HEK293 (cell line): Measurements from ENCODE around the gene MCM3AP.
A peak's percentile ranks its signal among the peaks of the same experiment; 100 is the strongest.

Source experiments
- CTCF ChIA-PET: fragments of 350-600 bp; formaldehyde crosslinking; extraction: SDS; loops from one replicate; lab custom pipeline; 2021; ENCODE audit warnings: antibody characterized with exemption; lab: Yijun Ruan, JAX
- POLR2A ChIA-PET: fragments of 300-600 bp; formaldehyde crosslinking; extraction: SDS; loops from one replicate; lab custom pipeline; 2020; ENCODE audit warnings: antibody characterized with exemption, inconsistent platforms; lab: Yijun Ruan, JAX
- H3K27ac ChIP-seq: fragments of 200-500 bp; sonication (Bioruptor generic); 2 replicates; pipeline ENCODE4 v1.5.1; 2014; ENCODE audit warnings: low read depth, low read length, control low read depth, inconsistent platforms; ENCODE audit errors: extremely low read depth
- H3K36me3 ChIP-seq, 2 experiments: fragments of 200-500 bp in 1 of 2; sonication (Bioruptor generic) in 1 of 2; 1 replicate in 1 of 2; 2 replicates in 1 of 2; pipeline ENCODE4 v1.5.1; 2014 to 2017; ENCODE audit warnings: inconsistent platforms in 2 of 2, low read length in 2 of 2; ENCODE audit not compliant: control insufficient read depth in 2 of 2, insufficient read depth in 1 of 2
- H3K4me1 ChIP-seq: fragments of 200-500 bp; sonication (Bioruptor generic); 2 replicates; pipeline ENCODE4 v1.5.1; 2014; ENCODE audit warnings: mild to moderate bottlenecking, low read length, inconsistent platforms; ENCODE audit not compliant: control insufficient read depth, insufficient read depth
- H3K4me3 ChIP-seq: 2 replicates; pipeline ENCODE4 v1.5.1; 2011; ENCODE audit warnings: low read depth, mild to moderate bottlenecking, control low read depth, low read length, moderate library complexity
- H3K9me3 ChIP-seq: fragments of 200-500 bp; sonication (Bioruptor generic); 2 replicates; pipeline ENCODE4 v1.5.1; 2014; ENCODE audit warnings: low read depth, low read length, inconsistent platforms; ENCODE audit not compliant: control insufficient read depth, insufficient read depth
- GLIS2 ChIP-seq: fragments of 450-650 bp; formaldehyde crosslinking; IDR thresholded peaks from 2 replicates; pipeline ENCODE4 v1.5.1; 2016; ENCODE audit warnings: missing biosample characterization, missing genetic modification characterization
- HOXD13 ChIP-seq: sonication (generic); formaldehyde crosslinking; IDR thresholded peaks from 2 replicates; pipeline ENCODE4 v1.8.0; 2022; ENCODE audit warnings: missing genetic modification reagents, borderline replicate concordance
- MEIS1 ChIP-seq: sonication (generic); formaldehyde crosslinking; IDR thresholded peaks from 2 replicates; pipeline ENCODE4 v1.8.1; 2022; ENCODE audit warnings: missing genetic modification reagents, mild to moderate bottlenecking, borderline replicate concordance
- REST ChIP-seq: fragments of 450-650 bp; formaldehyde crosslinking; IDR thresholded peaks from 2 replicates; pipeline ENCODE4 v1.5.1; 2016; ENCODE audit warnings: missing biosample characterization, missing genetic modification characterization
- ZBTB17 ChIP-seq: fragments of 450-650 bp; formaldehyde crosslinking; IDR thresholded peaks from 2 replicates; pipeline ENCODE4 v1.5.1; 2016; ENCODE audit warnings: missing biosample characterization, missing genetic modification characterization
- ZNF169 ChIP-seq: fragments of 450-650 bp; formaldehyde crosslinking; IDR thresholded peaks from 2 replicates; pipeline ENCODE4 v1.5.1; 2016; ENCODE audit warnings: missing biosample characterization, missing genetic modification characterization
- ZNF184 ChIP-seq: fragments of 450-650 bp; IDR thresholded peaks from 2 replicates; pipeline ENCODE4 v1.5.1; 2018; ENCODE audit warnings: missing biosample characterization, mild to moderate bottlenecking, missing genetic modification characterization
- ZNF211 ChIP-seq: fragments of 450-650 bp; formaldehyde crosslinking; IDR thresholded peaks from 2 replicates; pipeline ENCODE4 v1.5.1; 2016; ENCODE audit warnings: low read depth, missing biosample characterization, missing genetic modification characterization
- ZNF23 ChIP-seq: fragments of 450-650 bp; formaldehyde crosslinking; IDR thresholded peaks from 2 replicates; pipeline ENCODE4 v1.5.1; 2016; ENCODE audit warnings: missing biosample characterization, missing genetic modification characterization, borderline replicate concordance
- ZNF24 ChIP-seq: fragments of 450-650 bp; formaldehyde crosslinking; IDR thresholded peaks from 2 replicates; pipeline ENCODE4 v1.5.1; 2016; ENCODE audit warnings: missing biosample characterization, missing genetic modification characterization
- ZNF354C ChIP-seq: fragments of 450-650 bp; formaldehyde crosslinking; IDR thresholded peaks from 2 replicates; pipeline ENCODE4 v1.5.1; 2016; ENCODE audit warnings: missing biosample characterization, missing genetic modification characterization, low read depth, borderline replicate concordance
- ZNF37A ChIP-seq: fragments of 450-650 bp; IDR thresholded peaks from 2 replicates; pipeline ENCODE4 v1.5.1; 2018; ENCODE audit warnings: missing biosample characterization, missing genetic modification characterization
- ZNF398 ChIP-seq: fragments of 450-650 bp; formaldehyde crosslinking; IDR thresholded peaks from 2 replicates; pipeline ENCODE4 v1.5.1; 2017; ENCODE audit warnings: missing biosample characterization, missing genetic modification characterization
- ZNF433 ChIP-seq: fragments of 450-650 bp; formaldehyde crosslinking; IDR thresholded peaks from 2 replicates; pipeline ENCODE4 v1.5.1; 2016; ENCODE audit warnings: missing biosample characterization, missing genetic modification characterization, low read depth
- ZNF488 ChIP-seq: fragments of 450-650 bp; formaldehyde crosslinking; IDR thresholded peaks from 2 replicates; pipeline ENCODE4 v1.5.1; 2016; ENCODE audit warnings: missing biosample characterization, missing genetic modification characterization
- ZNF513 ChIP-seq: fragments of 450-650 bp; IDR thresholded peaks from 2 replicates; pipeline ENCODE4 v1.5.1; 2018; ENCODE audit warnings: missing biosample characterization, missing genetic modification characterization
- ZNF548 ChIP-seq: fragments of 450-650 bp; formaldehyde crosslinking; IDR thresholded peaks from 2 replicates; pipeline ENCODE4 v1.5.1; 2016; ENCODE audit warnings: missing biosample characterization, missing genetic modification characterization
- ZNF639 ChIP-seq: fragments of 450-650 bp; formaldehyde crosslinking; IDR thresholded peaks from 2 replicates; pipeline ENCODE4 v1.5.1; 2016; ENCODE audit warnings: missing biosample characterization, missing genetic modification characterization
- ZSCAN30 ChIP-seq: fragments of 450-650 bp; IDR thresholded peaks from 2 replicates; pipeline ENCODE4 v1.5.1; 2018; ENCODE audit warnings: missing biosample characterization, mild to moderate bottlenecking, missing genetic modification characterization, moderate library complexity

The MCM3AP gene

GRCh38 chr21:46188226-46189212 lies 96.9 kb downstream of the MCM3AP start (continued):
- TF ChIP-seq ZNF548 (tag by site-specific recombination) (no peak), GLIS2 (no peak), ZNF23 (no peak), ZBTB17 (tag by site-specific recombination) (peak; percentile 59; the same call in 1 of the 2 replicates), ZNF184 (no peak), ZNF37A (tag by site-specific recombination) (no peak), ZNF354C (no peak), ZSCAN30 (tag by site-specific recombination) (no peak)

GRCh38 chr21:46187814-46188213 lies 97.6 kb downstream of the MCM3AP start:
- H3K9me3 ChIP-seq, result no peaks in the 10 kb centered on the region
- peaks cover 9% of the 10 kb centered on the region for H3K4me1 ChIP-seq
- peaks cover 0 to 14% of the 10 kb centered on the region in 2 experiments; a peak in 1 of 3 replicates for H3K36me3 ChIP-seq
- no peak overlapping the region for H3K4me3 ChIP-seq
- ChIA-PET CTCF (interaction anchor here (0.6 to 2.0 kb wide), 4 partner anchors 11 to 45 kb away, joined by 4 to 8 read pairs (median 4); no protein-coding TSS in a partner anchor), POLR2A (interaction anchor here (0.5 kb wide), 1 partner anchor 11 kb away, joined by 3 read pairs; no protein-coding TSS in a partner anchor)
- H3K27ac ChIP-seq, result no peak overlapping the region
- TF ChIP-seq ZNF169 (tag by site-specific recombination), result no peak
- TF ChIP-seq, all 188 proteins: peak for 0

- CTCF ChIA-PET, result interaction anchor here (0.6 to 2.0 kb wide), 3 partner anchors 11 to 44 kb away, joined by 4 to 8 read pairs (median 5); no protein-coding TSS in a partner anchor
- Histone ChIP-seq H3K36me3 (peaks cover 0 to 9% of the 10 kb centered on the region in 2 experiments; a peak in 1 of 3 replicates), H3K4me3 (no peak overlapping the region), H3K4me1 (peaks cover 9% of the 10 kb centered on the region), H3K9me3 (no peaks in the 10 kb centered on the region), H3K27ac (no peak overlapping the region)
- TF ChIP-seq ZNF354C (no peak), MEIS1 (no peak)
- POLR2A ChIA-PET, result interaction anchor here (0.5 kb wide), 1 partner anchor 11 kb away, joined by 3 read pairs; no protein-coding TSS in a partner anchor
These were observed 98.2 kb downstream of the MCM3AP start for GRCh38 chr21:46187261-46187660.

GRCh38 chr21:46185716-46186115 lies 99.7 kb downstream of the MCM3AP start:
- H3K36me3 ChIP-seq, result no peaks in the 10 kb centered on the region
- H3K4me3 ChIP-seq, result no peak overlapping the region
- ChIA-PET POLR2A (no interaction called here), CTCF (interaction anchor here (1.4 kb wide), 1 partner anchor 32 kb away, joined by 8 read pairs; no protein-coding TSS in a partner anchor)
- peaks cover 9% of the 10 kb centered on the region for H3K4me1 ChIP-seq
- no peaks in the 10 kb centered on the region for H3K9me3 ChIP-seq
- H3K27ac ChIP-seq, result no peak overlapping the region
- TF ChIP-seq REST (tag by site-specific recombination) (no peak), ZNF398 (no peak), ZNF639 (tag by site-specific recombination) (no peak), HOXD13 (no peak), ZNF488 (tag by site-specific recombination) (no peak), ZNF211 (tag by site-specific recombination) (no peak), ZNF433 (no peak), ZNF513 (no peak), ZNF24 (no peak), ZNF184 (no peak)
